ENCODE measurements around the gene PIAS1. TPM values are rescaled to one million over a fixed set of nuclear protein-coding genes. Genes with fewer than 3 reads are reported as not detected.
A peak's percentile ranks its signal among the peaks of the same experiment; 100 is the strongest.

PIAS1 gene
- total RNA-seq, 6 donors from 2014 or later = 44.7 to 114 (median 64.3) TPM

DNA sequence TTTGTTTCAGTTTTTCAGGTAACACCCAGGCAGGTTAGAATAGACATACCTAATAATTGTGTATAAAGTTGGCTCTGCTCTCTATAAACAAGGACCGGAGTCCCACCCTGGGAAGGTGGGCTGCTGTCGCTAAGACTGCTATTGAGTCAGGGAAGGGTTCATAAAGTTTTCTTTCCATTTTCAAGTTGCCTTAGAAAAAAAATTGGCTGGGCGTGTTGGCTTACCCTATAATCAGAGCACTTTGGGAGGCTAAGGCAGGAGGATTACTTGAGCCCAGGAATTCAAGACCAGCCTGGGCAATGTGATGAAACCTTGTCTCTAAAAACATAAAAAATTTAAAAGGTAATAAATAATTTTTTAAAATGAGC, 11.3 kb upstream of the PIAS1 start:
- no peaks in the 10 kb centered on the region for H3K9me3 ChIP-seq
- H3K27ac ChIP-seq = no peak overlapping the region
- no peak for TF ChIP-seq POLR2AphosphoS5 (IDR thresholded peaks at IDR 0.05)
- no peak for TF ChIP-seq EP300 (IDR thresholded peaks at IDR 0.05)
- no peak for TF ChIP-seq POLR2A (IDR thresholded peaks at IDR 0.05)
- TF ChIP-seq, protein P1, sequence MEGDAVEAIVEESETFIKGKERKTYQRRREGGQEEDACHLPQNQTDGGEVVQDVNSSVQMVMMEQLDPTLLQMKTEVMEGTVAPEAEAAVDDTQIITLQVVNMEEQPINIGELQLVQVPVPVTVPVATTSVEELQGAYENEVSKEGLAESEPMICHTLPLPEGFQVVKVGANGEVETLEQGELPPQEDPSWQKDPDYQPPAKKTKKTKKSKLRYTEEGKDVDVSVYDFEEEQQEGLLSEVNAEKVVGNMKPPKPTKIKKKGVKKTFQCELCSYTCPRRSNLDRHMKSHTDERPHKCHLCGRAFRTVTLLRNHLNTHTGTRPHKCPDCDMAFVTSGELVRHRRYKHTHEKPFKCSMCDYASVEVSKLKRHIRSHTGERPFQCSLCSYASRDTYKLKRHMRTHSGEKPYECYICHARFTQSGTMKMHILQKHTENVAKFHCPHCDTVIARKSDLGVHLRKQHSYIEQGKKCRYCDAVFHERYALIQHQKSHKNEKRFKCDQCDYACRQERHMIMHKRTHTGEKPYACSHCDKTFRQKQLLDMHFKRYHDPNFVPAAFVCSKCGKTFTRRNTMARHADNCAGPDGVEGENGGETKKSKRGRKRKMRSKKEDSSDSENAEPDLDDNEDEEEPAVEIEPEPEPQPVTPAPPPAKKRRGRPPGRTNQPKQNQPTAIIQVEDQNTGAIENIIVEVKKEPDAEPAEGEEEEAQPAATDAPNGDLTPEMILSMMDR (IDR thresholded peaks at IDR 0.05) = no peak
- DNase-seq = no peak
- no peaks in the 10 kb centered on the region for H3K36me3 ChIP-seq
- H3K4me3 ChIP-seq = no peak overlapping the region
- peaks cover 0 to 13% (median 6%) of the 10 kb centered on the region in 4 donors for H3K4me1 ChIP-seq
- 84 to 87% methylated on average over 3 of the region's 3 CpGs for WGBS, 2 donors
- no peak for ATAC-seq (ENCODE audit: low FRiP score in 2 of 2)
- no peaks in the 10 kb centered on the region for H3K27me3 ChIP-seq

DNA sequence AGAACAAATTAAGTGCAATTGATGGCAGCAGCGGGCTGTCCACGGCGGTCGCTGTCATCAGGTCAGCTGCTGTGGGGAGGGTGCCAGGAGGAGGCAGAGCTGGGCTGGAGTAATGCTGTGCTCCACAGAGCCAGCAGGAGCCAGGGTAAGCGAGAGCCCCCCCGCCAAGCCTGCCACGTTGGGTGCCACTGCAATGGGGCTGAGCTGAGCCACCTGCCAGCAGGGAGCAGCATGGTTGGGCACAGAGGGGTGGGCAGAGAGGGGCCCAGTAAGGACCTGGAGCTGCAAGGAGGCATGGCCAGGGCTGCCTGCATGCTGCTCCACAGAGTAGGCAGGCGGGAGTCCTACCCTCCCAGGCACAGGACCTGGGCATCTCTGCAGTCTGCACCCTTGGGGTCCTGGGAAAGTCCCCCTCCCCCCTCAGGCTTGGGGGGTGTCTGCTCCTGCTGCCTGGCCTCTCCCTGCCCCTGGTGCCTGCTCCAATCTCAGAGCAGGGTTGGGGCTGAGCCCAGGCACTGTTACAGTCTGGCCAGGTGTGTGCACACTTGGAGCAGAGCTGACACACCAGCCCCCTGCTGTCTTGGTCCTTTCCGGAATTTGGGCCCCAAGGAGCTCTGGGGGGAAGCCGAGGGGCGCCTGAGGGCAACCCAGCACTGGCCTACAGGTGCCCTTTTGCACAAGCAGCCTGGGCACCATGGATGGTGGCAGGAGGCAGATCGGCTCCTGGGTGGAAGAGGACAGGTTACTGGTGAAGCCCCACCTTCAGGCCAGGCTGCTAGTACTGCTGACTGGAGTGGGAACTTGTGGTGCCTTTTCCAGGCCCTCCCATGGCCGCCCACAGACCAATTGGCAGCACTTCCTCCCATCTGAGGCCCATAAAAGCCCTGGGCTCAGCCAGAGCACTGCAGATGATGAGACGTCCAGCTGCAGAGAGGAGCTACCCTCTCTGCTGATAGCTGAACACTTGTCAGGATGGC, 8.5 kb upstream of the PIAS1 start:
- peak in 1 of 2 donors; percentile 30 for ATAC-seq (ENCODE audit: low FRiP score in 2 of 2)

DNA sequence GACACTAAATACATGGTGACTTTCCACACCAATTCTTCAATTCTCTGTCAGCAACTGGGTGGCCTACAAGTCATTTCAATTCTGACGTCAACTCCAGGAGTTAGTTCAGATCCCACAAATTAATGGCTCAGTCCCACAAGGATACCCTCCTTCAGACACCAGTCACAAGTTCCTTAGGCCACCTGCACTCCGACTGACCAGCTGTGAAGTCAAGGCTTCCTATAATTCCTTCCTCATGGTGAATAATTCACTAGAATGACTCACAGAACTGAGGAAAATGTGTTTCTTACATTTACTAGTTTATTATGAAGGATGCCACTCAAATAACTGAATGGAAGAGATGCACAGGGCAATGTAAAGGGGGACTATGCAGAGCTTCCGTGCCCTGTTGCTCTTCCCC, 6.3 kb upstream of the PIAS1 start:
- H3K27me3 ChIP-seq = no peaks in the 10 kb centered on the region
- H3K4me3 ChIP-seq = no peak overlapping the region
- ATAC-seq (ENCODE audit: low FRiP score in 2 of 2) (no peak), DNase-seq (no peak)
- peaks cover 0 to under 1% (median 0%) of the 10 kb centered on the region in 4 donors for H3K4me1 ChIP-seq
- whole genome bisulfite sequencing, 2 donors = 95 to 100% methylated on average over 3 of the region's 3 CpGs
- H3K27ac ChIP-seq = no peak overlapping the region
- TF ChIP-seq POLR2A (IDR thresholded peaks at IDR 0.05) (no peak), EP300 (IDR thresholded peaks at IDR 0.05) (no peak), POLR2AphosphoS5 (IDR thresholded peaks at IDR 0.05) (no peak)
- TF ChIP-seq, protein P1 (IDR thresholded peaks at IDR 0.05) = no peak
- no peaks in the 10 kb centered on the region for H3K36me3 ChIP-seq
- H3K9me3 ChIP-seq = no peaks in the 10 kb centered on the region

More for the DNA sequence above, 8.5 kb upstream of the PIAS1 start:
- H3K27me3 ChIP-seq = no peaks in the 10 kb centered on the region
- H3K27ac ChIP-seq = no peak overlapping the region
- TF ChIP-seq, protein P1 (IDR thresholded peaks at IDR 0.05) = no peak
- TF ChIP-seq POLR2A (IDR thresholded peaks at IDR 0.05) = no peak
- no peak for TF ChIP-seq POLR2AphosphoS5 (IDR thresholded peaks at IDR 0.05)
- TF ChIP-seq EP300 (IDR thresholded peaks at IDR 0.05) = no peak
- H3K9me3 ChIP-seq = no peaks in the 10 kb centered on the region
- no peak overlapping the region for H3K4me3 ChIP-seq
- no peaks in the 10 kb centered on the region for H3K36me3 ChIP-seq
- 80 to 93% methylated on average over 7 to 14 of the region's 14 CpGs for WGBS, 2 donors
- DNase-seq = peak in 1 of 2 donors; percentile 38
- H3K4me1 ChIP-seq = peaks cover 0 to 13% (median 6%) of the 10 kb centered on the region in 4 donors

DNA sequence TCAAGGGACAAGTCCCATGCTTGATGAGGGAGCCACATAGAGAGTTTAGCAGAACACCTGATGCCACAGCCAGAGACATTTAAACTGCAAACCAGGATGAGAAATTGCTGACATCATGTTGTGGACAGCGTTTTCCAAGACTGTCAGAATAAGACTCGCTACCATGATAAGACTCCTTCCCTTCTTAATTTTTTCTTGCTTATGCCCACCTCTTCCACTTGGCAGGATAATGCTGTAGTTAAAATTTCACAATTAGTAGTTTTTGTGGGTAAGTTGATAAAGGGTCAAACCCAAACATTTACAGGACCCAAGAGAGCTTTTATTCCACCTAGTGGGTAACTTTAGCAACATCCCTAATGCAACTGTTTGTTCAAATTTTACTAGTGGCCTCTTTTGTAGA, 3.0 kb upstream of the PIAS1 start:
- Histone ChIP-seq H3K27ac (no peak overlapping the region), H3K27me3 (no peaks in the 10 kb centered on the region), H3K4me3 (no peak overlapping the region), H3K36me3 (no peaks in the 10 kb centered on the region), H3K9me3 (no peaks in the 10 kb centered on the region), H3K4me1 (peaks cover 9 to 15% (median 10%) of the 10 kb centered on the region in 4 donors)
- 55 to 69% methylated on average over 2 of the region's 2 CpGs for whole genome bisulfite sequencing, 2 donors
- TF ChIP-seq, protein P1 (IDR thresholded peaks at IDR 0.05) = peak in 1 of 6 experiments; percentile 20
- TF ChIP-seq EP300 (IDR thresholded peaks at IDR 0.05) = no peak
- ATAC-seq (ENCODE audit: low FRiP score in 2 of 2) = no peak
- DNase-seq = no peak
